NCI-H2107 treated with DMSO at 0.1 percent for 48 hours (cell line): ENCODE results near the gene LAMA3.

Experiments
- DNase-seq: peaks from one replicate; lab custom pipeline; 2025; ENCODE audit not compliant: unreplicated experiment; lab: John Stamatoyannopoulos, UW

The LAMA3 gene

GRCh38 chr18:23890589-23890988 lies 201.3 kb downstream of the LAMA3 start:
- no peak for DNase-seq

GRCh38 chr18:23893653-23894052 lies 204.4 kb downstream of the LAMA3 start:
- DNase-seq: no peak

GRCh38 chr18:23894661-23895175 lies 205.5 kb downstream of the LAMA3 start:
- no peak for DNase-seq

- no peak for DNase-seq
Measured at GRCh38 chr18:23897291-23897690, 208.0 kb downstream of the LAMA3 start.

GRCh38 chr18:23897733-23898132 lies 208.5 kb downstream of the LAMA3 start:
- no peak for DNase-seq

GRCh38 chr18:23900994-23901393 lies 211.7 kb downstream of the LAMA3 start:
- no peak for DNase-seq

- DNase-seq: no peak
Measured at GRCh38 chr18:23902396-23902795, 213.1 kb downstream of the LAMA3 start.

GRCh38 chr18:23903971-23904370 lies 214.7 kb downstream of the LAMA3 start:
- DNase-seq: no peak

GRCh38 chr18:23906658-23907057 lies 217.4 kb downstream of the LAMA3 start:
- no peak for DNase-seq

GRCh38 chr18:23908827-23909226 lies 219.6 kb downstream of the LAMA3 start:
- no peak for DNase-seq

- no peak for DNase-seq
Measured at GRCh38 chr18:23910032-23910431, 220.8 kb downstream of the LAMA3 start.

- no peak for DNase-seq
Measured at GRCh38 chr18:23912356-23912755, 223.1 kb downstream of the LAMA3 start.

GRCh38 chr18:23916338-23916737 lies 227.1 kb downstream of the LAMA3 start:
- DNase-seq: no peak

- peak; percentile 29 for DNase-seq
Measured at GRCh38 chr18:23918395-23919032, 229.3 kb downstream of the LAMA3 start.

- no peak for DNase-seq
Measured at GRCh38 chr18:23920054-23920453, 230.8 kb downstream of the LAMA3 start.

- DNase-seq: no peak
Measured at GRCh38 chr18:23921716-23922285, 232.5 kb downstream of the LAMA3 start.

- DNase-seq: no peak
Measured at GRCh38 chr18:23922939-23923338, 233.7 kb downstream of the LAMA3 start.

- no peak for DNase-seq
Measured at GRCh38 chr18:23924813-23925212, 235.6 kb downstream of the LAMA3 start.

- DNase-seq: no peak
Measured at GRCh38 chr18:23926571-23926970, 237.3 kb downstream of the LAMA3 start.

GRCh38 chr18:23927821-23928746 lies 238.8 kb downstream of the LAMA3 start:
- no peak for DNase-seq

- no peak for DNase-seq
Measured at GRCh38 chr18:23929362-23929930, 240.2 kb downstream of the LAMA3 start.
